GM20000 (cell line): ENCODE results near the gene TARS2.

Experiments
- DNase-seq: peaks from one replicate; pipeline ENCODE4 v3.0.0; 2012; ENCODE audit warnings: low spot score
- CTCF ChIP-seq: IDR thresholded peaks from 2 replicates; pipeline ENCODE4 v1.5.1; 2012; ENCODE audit warnings: mild to moderate bottlenecking, control low read depth; ENCODE audit errors: extremely low read depth, missing control alignments

Gene TARS2

GRCh38 chr1:150552911-150553289 lies 65.7 kb downstream of the TARS2 start:
- no peak for TF ChIP-seq CTCF
- DNase-seq: no peak

GRCh38 chr1:150553392-150554085 lies 66.3 kb downstream of the TARS2 start:
- TF ChIP-seq CTCF: no peak
- DNase-seq: no peak

GRCh38 chr1:150554086-150554452 lies 66.8 kb downstream of the TARS2 start:
- no peak for DNase-seq
- TF ChIP-seq CTCF: no peak

GRCh38 chr1:150555198-150555970 lies 68.2 kb downstream of the TARS2 start:
- no peak for DNase-seq

GRCh38 chr1:150555971-150556865 lies 69.0 kb downstream of the TARS2 start:
- TF ChIP-seq CTCF: no peak
- no peak for DNase-seq

More at GRCh38 chr1:150555198-150555970, 68.2 kb downstream of the TARS2 start:
- no peak for TF ChIP-seq CTCF

- DNase-seq: no peak
- no peak for TF ChIP-seq CTCF
These were observed 69.9 kb downstream of the TARS2 start for GRCh38 chr1:150557065-150557600.
